GM12872 (cell line): Measurements from ENCODE around the gene ZNF281.

Experiments used
- TF ChIP-seq, protein P1 (sequence below): IDR thresholded peaks from 3 replicates; pipeline ENCODE4 v1.5.1; 2011; ENCODE audit warnings: low read depth, mild to moderate bottlenecking, low read length, moderate library complexity; ENCODE audit not compliant: insufficient read depth

The ZNF281 gene

DNA sequence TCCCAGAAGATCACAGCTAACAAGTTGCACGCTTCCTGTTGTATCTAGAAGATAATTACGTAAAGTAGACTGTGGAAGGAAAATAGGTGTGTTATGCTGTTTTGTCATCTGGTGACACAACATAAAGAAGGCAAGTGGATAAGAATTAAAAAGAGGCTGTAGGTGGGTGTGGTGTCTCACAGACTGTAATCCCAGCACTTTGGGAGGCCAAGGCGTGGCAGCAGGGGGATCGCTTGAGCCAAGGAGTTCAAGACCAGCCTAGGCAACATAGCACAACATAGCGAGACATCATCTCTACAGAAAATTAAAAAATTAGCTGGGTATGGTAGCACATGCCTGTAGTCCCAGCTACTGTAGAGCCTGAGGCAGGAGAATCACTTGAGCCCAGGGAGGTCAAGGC, 17.9 kb upstream of the ZNF281 start:
- TF ChIP-seq, protein P1, sequence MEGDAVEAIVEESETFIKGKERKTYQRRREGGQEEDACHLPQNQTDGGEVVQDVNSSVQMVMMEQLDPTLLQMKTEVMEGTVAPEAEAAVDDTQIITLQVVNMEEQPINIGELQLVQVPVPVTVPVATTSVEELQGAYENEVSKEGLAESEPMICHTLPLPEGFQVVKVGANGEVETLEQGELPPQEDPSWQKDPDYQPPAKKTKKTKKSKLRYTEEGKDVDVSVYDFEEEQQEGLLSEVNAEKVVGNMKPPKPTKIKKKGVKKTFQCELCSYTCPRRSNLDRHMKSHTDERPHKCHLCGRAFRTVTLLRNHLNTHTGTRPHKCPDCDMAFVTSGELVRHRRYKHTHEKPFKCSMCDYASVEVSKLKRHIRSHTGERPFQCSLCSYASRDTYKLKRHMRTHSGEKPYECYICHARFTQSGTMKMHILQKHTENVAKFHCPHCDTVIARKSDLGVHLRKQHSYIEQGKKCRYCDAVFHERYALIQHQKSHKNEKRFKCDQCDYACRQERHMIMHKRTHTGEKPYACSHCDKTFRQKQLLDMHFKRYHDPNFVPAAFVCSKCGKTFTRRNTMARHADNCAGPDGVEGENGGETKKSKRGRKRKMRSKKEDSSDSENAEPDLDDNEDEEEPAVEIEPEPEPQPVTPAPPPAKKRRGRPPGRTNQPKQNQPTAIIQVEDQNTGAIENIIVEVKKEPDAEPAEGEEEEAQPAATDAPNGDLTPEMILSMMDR = no peak

DNA sequence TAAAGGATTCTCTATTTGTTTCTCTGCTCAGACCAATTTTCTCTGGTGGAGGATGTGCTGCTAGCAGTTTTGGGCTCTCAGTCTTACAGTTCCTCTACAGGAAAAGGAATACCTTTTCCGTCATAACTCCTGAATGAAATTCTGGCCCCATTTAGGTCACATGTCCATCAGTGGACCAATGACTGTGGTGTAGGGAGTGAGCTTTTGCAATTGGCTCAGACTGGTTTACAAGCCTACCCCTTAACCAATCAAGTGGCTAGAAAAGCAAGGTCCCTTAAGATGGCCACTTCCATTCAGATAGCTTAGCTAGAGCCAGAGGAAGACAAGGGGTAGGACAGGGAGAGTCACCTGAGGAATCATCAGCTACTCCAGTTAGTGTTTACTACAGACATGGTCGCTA, 16.4 kb upstream of the ZNF281 start:
- TF ChIP-seq, protein P1 = no peak

DNA sequence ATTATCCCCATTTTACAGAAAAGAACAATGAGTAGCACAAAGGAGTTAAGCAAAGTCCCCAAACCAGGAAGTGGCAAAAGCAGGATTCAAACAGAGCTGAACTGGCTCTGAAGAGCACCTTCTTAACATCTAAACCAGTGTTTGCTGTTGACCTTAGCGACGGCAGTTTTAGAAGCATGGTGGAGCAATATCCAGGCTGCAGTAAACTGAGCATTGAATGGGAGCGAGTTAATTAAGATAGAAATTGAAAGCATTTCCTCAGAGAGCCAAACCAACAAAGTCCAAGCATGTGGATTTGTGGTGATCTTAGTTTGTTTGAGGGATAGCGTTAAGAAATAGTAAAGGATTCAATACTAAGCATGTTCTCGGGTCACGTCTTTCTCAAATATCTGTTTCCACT, 13.4 kb upstream of the ZNF281 start:
- TF ChIP-seq, protein P1 = no peak

DNA sequence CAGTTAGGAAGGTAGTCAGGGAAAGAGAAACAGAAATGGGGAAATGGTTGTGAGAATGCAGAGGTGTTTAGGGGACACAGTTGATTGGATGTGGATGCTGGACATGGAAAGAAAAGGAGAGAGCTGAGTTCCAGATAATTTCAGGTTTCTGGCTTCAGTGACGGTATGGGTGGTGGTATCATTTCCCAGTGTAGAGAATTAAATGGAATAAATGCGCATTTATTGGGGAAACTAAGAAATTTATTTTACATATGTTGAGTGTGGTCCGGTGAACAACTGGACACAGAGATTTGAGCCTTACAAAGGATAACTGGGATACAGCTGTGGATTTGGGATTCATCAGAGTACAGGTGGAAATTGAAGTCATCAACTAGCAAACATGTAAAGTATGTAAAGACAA, 12.4 kb upstream of the ZNF281 start:
- TF ChIP-seq, protein P1 = no peak

DNA sequence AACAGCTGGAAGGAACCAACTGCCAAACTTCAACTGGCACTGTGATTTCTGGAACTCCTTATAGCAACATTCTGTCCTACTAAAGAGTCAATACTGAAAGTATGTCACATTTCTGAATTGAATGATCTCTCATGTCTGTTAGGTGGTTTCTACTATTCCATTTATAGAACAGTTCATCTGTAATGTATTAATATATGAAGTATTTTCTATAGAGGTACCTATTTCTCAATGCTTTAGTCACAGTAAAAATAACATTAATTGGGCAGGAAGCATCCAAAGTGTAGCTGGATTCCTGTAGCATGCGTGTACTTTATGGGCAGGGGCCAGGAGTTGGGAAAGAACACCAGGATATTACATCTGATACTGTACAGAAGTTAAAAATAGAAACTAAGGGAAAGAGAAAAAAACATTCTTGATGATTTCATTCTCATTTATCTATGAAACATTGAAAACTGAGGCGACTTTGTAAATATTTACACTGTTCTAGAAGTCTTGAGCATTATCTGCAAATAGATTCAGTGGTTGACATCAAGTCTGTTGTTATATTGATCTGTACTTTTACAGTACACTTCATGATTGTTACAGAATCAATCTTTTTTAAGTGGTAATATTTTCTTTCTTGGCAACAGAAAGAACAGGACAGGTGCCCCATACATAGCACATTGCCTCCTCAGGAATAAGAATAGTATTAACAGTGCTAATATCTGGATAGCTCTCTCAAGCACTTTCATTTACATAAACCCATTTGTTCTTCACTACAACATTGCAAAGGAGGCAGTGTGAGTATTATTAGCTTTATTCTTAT, 6.2 kb upstream of the ZNF281 start:
- TF ChIP-seq, protein P1 = no peak

DNA sequence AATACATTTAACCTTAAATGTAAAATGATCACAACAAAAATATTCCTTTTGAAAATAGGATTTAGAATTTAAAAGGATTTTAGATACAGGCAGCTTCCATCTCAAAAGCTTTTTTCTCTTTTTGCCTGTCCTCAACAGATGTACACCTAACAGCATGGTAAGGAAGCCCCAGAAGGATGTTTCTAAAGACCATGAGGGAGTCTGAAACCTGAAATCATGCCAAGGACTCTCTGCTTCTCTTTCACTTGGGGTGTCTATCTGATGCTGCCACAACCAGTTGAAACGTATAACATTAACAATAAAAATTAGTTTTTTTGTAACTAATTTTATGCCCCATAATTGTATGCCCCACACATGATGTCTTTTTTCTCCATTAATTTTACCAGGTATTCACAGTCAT, 5.4 kb upstream of the ZNF281 start:
- TF ChIP-seq, protein P1 = no peak

DNA sequence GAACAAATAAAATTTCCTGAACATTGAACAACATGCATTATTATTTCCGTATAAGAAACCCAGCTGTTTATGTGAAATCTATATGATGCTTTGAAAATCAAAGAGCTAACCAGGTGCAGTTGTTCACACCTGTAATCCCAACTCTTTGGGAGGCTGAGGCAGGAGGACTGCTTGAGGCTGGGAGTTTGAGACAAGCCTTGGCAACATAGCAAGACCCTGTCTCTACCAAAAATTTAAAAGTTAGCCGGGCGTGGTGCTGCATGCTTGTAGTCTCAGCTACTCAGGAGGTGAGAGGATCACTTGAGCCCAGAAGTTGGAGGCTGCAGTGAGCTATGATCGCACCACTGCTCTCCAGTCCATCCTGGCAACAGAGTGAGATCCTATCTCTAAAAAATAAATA, 4.8 kb upstream of the ZNF281 start:
- TF ChIP-seq, protein P1 = no peak
